MM.1S (cell line): ENCODE data around the gene DKK3.

ENCODE experiments used
- DNase-seq: peaks from one replicate; pipeline ENCODE4 v3.0.0-alpha.2; 2015
- H2AFZ ChIP-seq: fragments of 300-600 bp; sonication (generic); 2 replicates; pipeline ENCODE4 v1.6.0; 2016; ENCODE audit warnings: antibody characterized with exemption, low read length
- H3F3A ChIP-seq: fragments of 300-600 bp; sonication (generic); 2 replicates; pipeline ENCODE4 v1.6.1; 2016; ENCODE audit warnings: mild to moderate bottlenecking, antibody characterized with exemption, low read length, moderate library complexity, mixed read lengths; ENCODE audit not compliant: insufficient read depth
- H3K27ac ChIP-seq: fragments of 300-600 bp; sonication (generic); 2 replicates; pipeline ENCODE4 v1.5.1; 2016; ENCODE audit warnings: mild to moderate bottlenecking, low read length
- H3K27me3 ChIP-seq: fragments of 300-600 bp; sonication (generic); replicated peaks from 2 replicates; pipeline ENCODE4 v1.6.0; 2016; ENCODE audit warnings: low read length; ENCODE audit not compliant: insufficient read depth
- H3K36me3 ChIP-seq: fragments of 300-600 bp; sonication (generic); replicated peaks from 2 replicates; pipeline ENCODE4 v1.6.1; 2016; ENCODE audit warnings: mild to moderate bottlenecking, low read length, mixed read lengths; ENCODE audit not compliant: insufficient read depth
- H3K4me1 ChIP-seq: fragments of 300-600 bp; sonication (generic); 2 replicates; pipeline ENCODE4 v1.6.1; 2016; ENCODE audit warnings: low read length, mixed read lengths
- H3K4me2 ChIP-seq: fragments of 300-600 bp; sonication (generic); 2 replicates; pipeline ENCODE4 v1.6.0; 2016; ENCODE audit warnings: low read depth, low read length
- H3K4me3 ChIP-seq: fragments of 300-600 bp; sonication (generic); 2 replicates; pipeline ENCODE4 v1.5.1; 2016; ENCODE audit warnings: low read length, mixed read lengths
- H3K79me2 ChIP-seq: fragments of 300-600 bp; sonication (generic); 2 replicates; pipeline ENCODE4 v1.6.1; 2016; ENCODE audit warnings: mixed run types, low read length, mixed read lengths
- H3K9ac ChIP-seq: fragments of 300-600 bp; sonication (generic); 2 replicates; pipeline ENCODE4 v1.6.1; 2016; ENCODE audit warnings: low read length, mixed read lengths
- H3K9me2 ChIP-seq: fragments of 300-600 bp; sonication (generic); replicated peaks from 2 replicates; pipeline ENCODE4 v1.6.1; 2016; ENCODE audit warnings: mild to moderate bottlenecking, low read length, mixed read lengths; ENCODE audit not compliant: insufficient read depth
- H3K9me3 ChIP-seq: fragments of 300-600 bp; sonication (generic); replicated peaks from 2 replicates; pipeline ENCODE4 v1.6.1; 2016; ENCODE audit warnings: mild to moderate bottlenecking, low read length, mixed read lengths; ENCODE audit not compliant: insufficient read depth
- H4K20me1 ChIP-seq: fragments of 300-600 bp; sonication (generic); 2 replicates; pipeline ENCODE4 v1.6.1; 2016; ENCODE audit warnings: mild to moderate bottlenecking, low read length, moderate library complexity, mixed read lengths; ENCODE audit not compliant: insufficient read depth
- CTCF ChIP-seq: fragments of 300-600 bp; sonication (generic); IDR thresholded peaks from 2 replicates; pipeline ENCODE4 v1.5.1; 2016; ENCODE audit warnings: antibody characterized with exemption, low read length, mixed read lengths
- EZH2 ChIP-seq: fragments of 300-600 bp; sonication (generic); optimal IDR thresholded peaks from 2 replicates; pipeline ENCODE3; 2017; ENCODE audit warnings: low read depth, mild to moderate bottlenecking, antibody characterized with exemption, low read length, mixed read lengths
- EZH2phosphoT487 ChIP-seq: fragments of 300-600 bp; sonication (generic); IDR thresholded peaks from 2 replicates; pipeline ENCODE4 v1.6.1; 2018; ENCODE audit warnings: antibody characterized with exemption, low read length

DKK3 gene

DNA sequence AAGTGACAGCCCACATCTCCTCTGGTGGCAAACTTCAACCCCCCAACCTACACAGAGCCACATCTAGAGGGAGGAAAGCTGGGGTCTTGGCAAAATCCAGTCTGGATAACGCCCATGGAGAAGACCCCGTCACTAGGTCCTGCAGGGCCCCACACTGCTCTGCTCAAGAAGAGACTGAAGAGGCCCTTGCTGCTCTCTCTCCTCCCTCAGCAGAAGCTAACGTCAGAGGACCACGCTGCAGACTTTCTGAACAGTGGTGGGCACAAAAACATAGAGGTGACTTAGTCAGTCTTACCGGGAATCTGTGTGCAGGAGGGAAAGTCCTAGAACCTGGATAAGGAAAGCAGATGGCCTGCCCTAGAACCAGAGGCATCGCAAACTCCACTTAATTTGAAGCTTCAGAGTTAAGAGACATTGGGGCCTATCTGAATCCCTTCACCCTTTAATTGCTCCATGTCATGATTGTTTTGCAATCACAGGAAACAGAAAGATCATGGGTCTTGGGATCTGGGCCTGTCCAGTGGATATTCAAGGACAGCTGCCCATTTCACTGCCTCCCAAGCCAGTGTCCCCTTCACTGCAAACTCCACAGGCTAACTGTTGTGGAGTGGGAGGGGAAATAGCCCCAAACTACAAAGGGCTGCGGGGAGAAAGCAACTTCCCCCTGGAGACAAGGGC is 1.7 kb downstream of the DKK3 start:
- Histone ChIP-seq H3K4me3 (no peak overlapping the region), H3K4me1 (no peaks in the 10 kb centered on the region), H3K27me3 (no peaks in the 10 kb centered on the region), H3K9me2 (no peaks in the 10 kb centered on the region), H3K79me2 (no peaks in the 10 kb centered on the region), H4K20me1 (no peaks in the 10 kb centered on the region), H3K27ac (no peak overlapping the region), H2AFZ (no peak overlapping the region), H3K9me3 (no peaks in the 10 kb centered on the region), H3F3A (no peaks in the 10 kb centered on the region), H3K9ac (no peak overlapping the region), H3K4me2 (no peak overlapping the region), H3K36me3 (no peaks in the 10 kb centered on the region)
- DNase-seq, result no peak
- TF ChIP-seq EZH2 (no peak), CTCF (no peak), EZH2phosphoT487 (no peak)

DNA sequence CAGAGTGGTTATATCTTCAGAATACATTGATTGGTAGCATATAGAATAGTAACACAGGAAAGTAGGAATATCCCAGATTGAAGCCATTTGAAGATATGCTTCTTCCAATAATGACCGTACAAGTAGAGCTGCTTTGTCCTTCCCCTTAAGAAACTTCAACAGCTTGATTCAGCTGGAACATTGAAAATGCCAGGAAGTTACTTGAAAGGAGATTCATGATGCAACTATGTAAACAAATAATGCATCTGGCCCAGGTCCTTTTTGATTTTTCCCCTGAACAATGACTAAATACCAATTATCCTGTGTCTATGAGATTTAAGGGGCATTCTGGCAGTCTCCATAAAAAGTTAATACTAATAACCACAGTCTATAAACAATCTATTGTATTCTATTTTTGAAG is 3.0 kb downstream of the DKK3 start:
- Histone ChIP-seq H2AFZ (no peak overlapping the region), H3K4me2 (no peak overlapping the region), H3K9me2 (no peaks in the 10 kb centered on the region), H3K79me2 (no peaks in the 10 kb centered on the region), H3K36me3 (no peaks in the 10 kb centered on the region), H3K4me1 (no peaks in the 10 kb centered on the region), H4K20me1 (no peaks in the 10 kb centered on the region), H3K27me3 (no peaks in the 10 kb centered on the region), H3K27ac (no peak overlapping the region), H3K4me3 (no peak overlapping the region), H3K9ac (no peak overlapping the region), H3K9me3 (no peaks in the 10 kb centered on the region), H3F3A (no peaks in the 10 kb centered on the region)
- TF ChIP-seq EZH2 (no peak), EZH2phosphoT487 (no peak), CTCF (no peak)
- DNase-seq, result no peak

DNA sequence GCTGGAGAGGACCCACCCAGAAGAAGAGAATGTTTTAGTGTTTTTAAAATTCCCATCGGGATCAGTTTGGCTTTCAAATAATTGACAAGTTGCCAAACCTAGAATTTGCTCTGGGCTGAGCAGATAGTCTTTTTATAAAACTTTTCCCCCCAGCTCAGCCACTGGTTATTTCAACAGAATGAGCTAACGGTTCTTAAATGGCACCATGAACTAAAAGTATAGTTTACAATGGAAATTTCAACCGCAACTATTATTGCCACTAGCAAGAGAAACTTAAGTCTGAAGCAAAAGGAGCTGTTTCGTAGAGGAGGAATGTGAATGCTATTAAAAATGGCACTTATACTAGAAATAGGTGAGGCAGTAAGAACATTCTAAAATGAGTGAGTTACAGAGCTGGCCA is 3.4 kb downstream of the DKK3 start:
- TF ChIP-seq EZH2, result no peak
- TF ChIP-seq CTCF, result no peak
- TF ChIP-seq EZH2phosphoT487, result no peak
- Histone ChIP-seq H3F3A (no peaks in the 10 kb centered on the region), H3K4me3 (no peak overlapping the region), H3K9me2 (no peaks in the 10 kb centered on the region), H3K9ac (no peak overlapping the region), H2AFZ (no peak overlapping the region), H3K27ac (no peak overlapping the region), H4K20me1 (no peaks in the 10 kb centered on the region), H3K36me3 (no peaks in the 10 kb centered on the region), H3K4me2 (no peak overlapping the region), H3K9me3 (no peaks in the 10 kb centered on the region), H3K79me2 (no peaks in the 10 kb centered on the region), H3K4me1 (no peaks in the 10 kb centered on the region), H3K27me3 (no peaks in the 10 kb centered on the region)
- no peak for DNase-seq
